Uterus (tissue), 4 donors: ENCODE results near the gene DOK7. TPM values are rescaled to one million over a fixed set of nuclear protein-coding genes. Genes with fewer than 3 reads are reported as not detected.
A peak's percentile ranks its signal among the peaks of the same experiment; 100 is the strongest.

Source experiments
- DNase-seq, 2 donors: peaks; one replicate each; pipeline ENCODE4 v3.0.0-alpha.2; 2019 to 2020
- H3K27ac ChIP-seq, 2 donors: fragments of 200-600 bp; sonication (generic); 1 replicate in 1 of 2; 2 replicates in 1 of 2; pipeline ENCODE4 v1.5.1; 2016 to 2018
- H3K27me3 ChIP-seq, 2 donors: fragments of 200-600 bp; sonication (generic); one replicate each; pipeline ENCODE4 v1.5.1; 2018 to 2019; ENCODE audit warnings: control low read depth in 1 of 2
- H3K36me3 ChIP-seq, 2 donors: fragments of 200-600 bp; sonication (generic); one replicate each; pipeline ENCODE4 v1.5.1; 2019; ENCODE audit warnings: control low read depth in 1 of 2
- H3K4me1 ChIP-seq, 2 donors: fragments of 200-600 bp; sonication (generic); one replicate each; pipeline ENCODE4 v1.5.1; 2018 to 2019; ENCODE audit warnings: control low read depth in 1 of 2
- H3K4me3 ChIP-seq, 2 donors: fragments of 200-600 bp; sonication (generic); 1 replicate in 1 of 2; 2 replicates in 1 of 2; pipeline ENCODE4 v1.5.1; 2018 to 2019; ENCODE audit warnings: mild to moderate bottlenecking in 1 of 2
- H3K9me3 ChIP-seq, 2 donors: fragments of 200-600 bp; sonication (generic); one replicate each; pipeline ENCODE4 v1.5.1; 2019; ENCODE audit warnings: control low read depth in 1 of 2
- CTCF ChIP-seq, 4 experiments: fragments of 200-600 bp in 2 of 4; fragments of 450-650 bp in 2 of 4; sonication (generic) in 2 of 4; IDR thresholded peaks; one replicate each; pipeline ENCODE4 v1.5.1; 2016 to 2019; ENCODE audit warnings: antibody characterized with exemption in 4 of 4, mild to moderate bottlenecking in 2 of 4, moderate library complexity in 1 of 4
- POLR2A ChIP-seq, 2 donors: fragments of 450-650 bp; IDR thresholded peaks; one replicate each; pipeline ENCODE4 v1.6.1; 2016; ENCODE audit warnings: antibody characterized with exemption in 2 of 2, mild to moderate bottlenecking in 1 of 2, moderate library complexity in 1 of 2
- intact Hi-C: fragments of 100-400 bp; cut with DNase I; formaldehyde crosslinking; loops from one replicate; pipeline ENCODE4 v1.15.1; 2023; ENCODE audit warnings: low total_unique reads
- total RNA-seq, 4 donors: library from RNA; depleted of rRNA in 3 of 4; stranded (reverse); fragments of >200 nt in 3 of 4; gene quantifications; one replicate each; pipeline versions ENCODE4 v1.1.0 to v1.2.4, GENCODE V29; 2014 to 2023
- donor health status: DM: yes; HTN: yes; CAD: no.

DOK7 gene
- total RNA-seq, 4 donors from 2014 or later, result 0.26 to 3.9 (median 0.85) TPM; not detected in 1

GRCh38 chr4:3440979-3441500, 22.1 kb upstream of the DOK7 start:
- intact Hi-C loops, result no loop called here
- no peak for DNase-seq
- Histone ChIP-seq H3K9me3 (no peaks in the 10 kb centered on the region), H3K4me1 (no peaks in the 10 kb centered on the region), H3K27me3 (no peaks in the 10 kb centered on the region), H3K4me3 (no peak overlapping the region), H3K27ac (no peak overlapping the region), H3K36me3 (no peaks in the 10 kb centered on the region)
- no peak for TF ChIP-seq CTCF (IDR thresholded peaks at IDR 0.05)
- TF ChIP-seq POLR2A (IDR thresholded peaks at IDR 0.05), result no peak

- no peaks in the 10 kb centered on the region for H3K27me3 ChIP-seq
- H3K4me3 ChIP-seq, result no peak within 1 kb of the TSS
- no peaks in the 10 kb centered on the region for H3K9me3 ChIP-seq
- no peak for TF ChIP-seq POLR2A (IDR thresholded peaks at IDR 0.05)
- TF ChIP-seq CTCF (IDR thresholded peaks at IDR 0.05), result no peak
- H3K4me1 ChIP-seq, result no peaks in the 10 kb centered on the region
- H3K36me3 ChIP-seq, result no peaks in the 10 kb centered on the region
- no peak within 1 kb of the TSS for H3K27ac ChIP-seq
- intact Hi-C loops, result no loop called here
- no peak for DNase-seq
These were observed 21.3 kb upstream of the DOK7 start, which contains the start of gene HGFAC for GRCh38 chr4:3441501-3442459. Gene HGFAC, plus strand, starts transcription at chr4:3441968. Its CDS starts 34 bp downstream, at chr4:3442002.

GRCh38 chr4:3442460-3442958, 20.6 kb upstream of the DOK7 start:
- TF ChIP-seq POLR2A (IDR thresholded peaks at IDR 0.05) (no peak), CTCF (IDR thresholded peaks at IDR 0.05) (no peak)
- no peaks in the 10 kb centered on the region for H3K4me1 ChIP-seq
- H3K4me3 ChIP-seq, result no peak overlapping the region
- intact Hi-C loops, result no loop called here
- H3K36me3 ChIP-seq, result no peaks in the 10 kb centered on the region
- H3K27me3 ChIP-seq, result no peaks in the 10 kb centered on the region
- H3K27ac ChIP-seq, result no peak overlapping the region
- no peak for DNase-seq
- H3K9me3 ChIP-seq, result no peaks in the 10 kb centered on the region

GRCh38 chr4:3442959-3443749, 20.0 kb upstream of the DOK7 start:
- no peaks in the 10 kb centered on the region for H3K4me1 ChIP-seq
- H3K9me3 ChIP-seq, result no peaks in the 10 kb centered on the region
- DNase-seq, result peak in 1 of 2 donors; percentile 42
- no peak overlapping the region for H3K4me3 ChIP-seq
- H3K36me3 ChIP-seq, result no peaks in the 10 kb centered on the region
- intact Hi-C loops, result no loop called here
- no peak for TF ChIP-seq POLR2A (IDR thresholded peaks at IDR 0.05)
- TF ChIP-seq CTCF (IDR thresholded peaks at IDR 0.05), result peak; percentile 89 to 95 (median 93)
- no peaks in the 10 kb centered on the region for H3K27me3 ChIP-seq
- no peak overlapping the region for H3K27ac ChIP-seq
